B cell (primary cell): ENCODE results near the gene EHF.

Source experiments
- EZH2 ChIP-seq: IDR thresholded peaks from 2 replicates; pipeline ENCODE4 v1.6.1; 2012; ENCODE audit warnings: borderline replicate concordance, low read depth, mild to moderate bottlenecking, moderate library complexity, low read length; ENCODE audit not compliant: insufficient read depth, poor library complexity, severe bottlenecking
- TF ChIP-seq, protein P1 (sequence below): fragments of 200-600 bp; IDR thresholded peaks from one replicate; pipeline ENCODE4 v1.8.0; 2022; ENCODE audit warnings: antibody characterized with exemption, mild to moderate bottlenecking

DNA sequence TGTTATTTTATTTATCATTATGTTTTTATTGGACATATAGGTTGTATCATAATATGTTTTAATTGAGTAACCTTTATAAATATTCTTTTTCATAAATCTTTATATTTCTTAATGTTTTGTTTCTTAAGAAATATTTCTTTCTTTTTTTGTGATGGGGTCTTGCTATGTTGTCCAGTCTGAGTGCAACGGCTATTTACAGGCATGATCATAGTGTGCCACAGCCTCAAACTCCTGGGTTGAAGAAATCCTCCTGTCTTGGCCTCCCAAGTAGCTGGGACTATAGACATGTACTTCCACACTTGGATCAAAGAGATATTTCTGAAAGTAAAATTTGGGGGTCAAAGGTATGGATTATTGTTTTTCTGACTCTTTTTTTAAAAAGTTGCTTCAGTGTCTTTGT is 53.1 kb downstream of the EHF start:
- TF ChIP-seq, protein P1, sequence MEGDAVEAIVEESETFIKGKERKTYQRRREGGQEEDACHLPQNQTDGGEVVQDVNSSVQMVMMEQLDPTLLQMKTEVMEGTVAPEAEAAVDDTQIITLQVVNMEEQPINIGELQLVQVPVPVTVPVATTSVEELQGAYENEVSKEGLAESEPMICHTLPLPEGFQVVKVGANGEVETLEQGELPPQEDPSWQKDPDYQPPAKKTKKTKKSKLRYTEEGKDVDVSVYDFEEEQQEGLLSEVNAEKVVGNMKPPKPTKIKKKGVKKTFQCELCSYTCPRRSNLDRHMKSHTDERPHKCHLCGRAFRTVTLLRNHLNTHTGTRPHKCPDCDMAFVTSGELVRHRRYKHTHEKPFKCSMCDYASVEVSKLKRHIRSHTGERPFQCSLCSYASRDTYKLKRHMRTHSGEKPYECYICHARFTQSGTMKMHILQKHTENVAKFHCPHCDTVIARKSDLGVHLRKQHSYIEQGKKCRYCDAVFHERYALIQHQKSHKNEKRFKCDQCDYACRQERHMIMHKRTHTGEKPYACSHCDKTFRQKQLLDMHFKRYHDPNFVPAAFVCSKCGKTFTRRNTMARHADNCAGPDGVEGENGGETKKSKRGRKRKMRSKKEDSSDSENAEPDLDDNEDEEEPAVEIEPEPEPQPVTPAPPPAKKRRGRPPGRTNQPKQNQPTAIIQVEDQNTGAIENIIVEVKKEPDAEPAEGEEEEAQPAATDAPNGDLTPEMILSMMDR: no peak
- no peak for TF ChIP-seq EZH2
